ENCODE measurements around the gene MAPK11.

GRCh38 chr22:50303515-50303847 is 33.3 kb upstream of the MAPK11 start:
- TF ChIP-seq CTCF (IDR thresholded peaks at IDR 0.05) (no peak), EP300 (IDR thresholded peaks at IDR 0.05; ENCODE audit: low read depth) (no peak), POLR2A (IDR thresholded peaks at IDR 0.05) (no peak)

All from transverse colon (tissue), 3 donors.